ENCODE results near the gene PORCN. TPM values are rescaled to one million over a fixed set of nuclear protein-coding genes. Genes with fewer than 3 reads are reported as not detected.

The PORCN gene
- total RNA-seq (2014; rRNA removed; shearing (Covaris generic)) = 23.1 and 25.4 TPM in 2 replicates

GRCh38 chrX:48508400-48509244, at the start of gene PORCN:
TSS of gene PORCN (plus strand) at chrX:48508992. CDS start at chrX:48509821, 829 bp downstream.
- peak; percentile 76 for DNase-seq (ENCODE audit: low read depth)

DNA sequence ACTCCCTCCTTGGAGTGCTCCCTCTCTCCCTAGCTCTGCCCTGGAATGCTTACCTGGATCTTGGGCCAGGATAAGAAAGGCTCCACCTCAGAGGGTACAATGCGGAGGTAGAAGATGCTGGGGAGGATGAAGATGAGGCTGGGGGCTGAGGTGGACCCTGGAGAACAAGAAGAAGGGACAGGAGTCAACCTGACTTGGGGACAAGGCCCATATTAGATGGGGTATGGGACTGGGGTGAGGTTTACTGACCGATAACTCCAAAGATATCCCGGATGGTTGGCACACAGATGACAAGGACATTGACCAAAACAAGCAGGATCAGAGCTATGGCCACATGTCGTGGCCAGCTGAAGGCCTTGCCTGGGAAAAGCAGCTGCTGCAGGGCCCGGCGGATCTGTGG, 49.3 kb upstream of the PORCN start:
- DNase-seq (ENCODE audit: low read depth) = no peak

- no peak for DNase-seq (ENCODE audit: low read depth)
These were observed 48.8 kb upstream of the PORCN start for GRCh38 chrX:48460031-48460430.

DNA sequence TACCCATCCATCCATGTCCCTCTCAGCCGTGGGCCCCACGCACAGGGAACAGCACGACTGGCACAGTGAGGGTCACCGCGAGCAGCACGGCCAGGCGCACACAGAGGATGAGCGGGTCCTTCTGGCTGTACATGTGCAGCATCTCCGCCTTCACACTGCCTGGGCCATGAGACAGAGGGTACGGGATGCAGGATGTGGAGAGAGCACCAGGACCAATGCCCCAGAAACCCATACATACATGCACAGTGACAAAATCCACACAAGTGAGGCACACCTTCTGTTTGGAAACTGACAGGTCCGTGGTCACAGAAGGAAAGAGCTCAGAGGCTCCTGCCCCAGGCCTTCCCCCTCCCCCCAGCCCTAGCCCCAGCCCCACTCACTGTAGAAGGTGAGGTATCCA, 48.2 kb upstream of the PORCN start:
- DNase-seq (ENCODE audit: low read depth) = no peak

DNA sequence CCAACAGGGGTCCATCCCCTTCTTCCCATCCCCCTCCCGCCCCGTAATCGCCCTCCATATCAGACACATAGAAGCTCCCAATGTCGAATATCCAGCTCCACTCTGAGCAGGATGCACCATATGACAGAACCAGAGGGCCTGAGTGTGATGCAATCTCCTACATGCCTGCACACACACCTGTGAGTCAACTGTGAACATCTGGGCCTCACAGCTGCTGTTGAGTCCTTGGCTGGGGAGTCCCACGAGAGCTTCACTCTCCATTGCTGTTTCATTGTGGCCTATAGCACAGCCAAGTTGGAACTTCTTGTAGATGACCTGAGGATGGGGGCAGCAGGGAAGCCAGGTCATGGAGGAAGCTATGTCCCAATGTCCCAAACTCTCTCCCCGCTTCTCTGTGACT, 47.0 kb upstream of the PORCN start:
- no peak for DNase-seq (ENCODE audit: low read depth)

GRCh38 chrX:48465336-48465933, 43.4 kb upstream of the PORCN start:
- peak; percentile 85 for DNase-seq (ENCODE audit: low read depth)

GRCh38 chrX:48466696-48467095, 42.1 kb upstream of the PORCN start:
- no peak for DNase-seq (ENCODE audit: low read depth)

DNA sequence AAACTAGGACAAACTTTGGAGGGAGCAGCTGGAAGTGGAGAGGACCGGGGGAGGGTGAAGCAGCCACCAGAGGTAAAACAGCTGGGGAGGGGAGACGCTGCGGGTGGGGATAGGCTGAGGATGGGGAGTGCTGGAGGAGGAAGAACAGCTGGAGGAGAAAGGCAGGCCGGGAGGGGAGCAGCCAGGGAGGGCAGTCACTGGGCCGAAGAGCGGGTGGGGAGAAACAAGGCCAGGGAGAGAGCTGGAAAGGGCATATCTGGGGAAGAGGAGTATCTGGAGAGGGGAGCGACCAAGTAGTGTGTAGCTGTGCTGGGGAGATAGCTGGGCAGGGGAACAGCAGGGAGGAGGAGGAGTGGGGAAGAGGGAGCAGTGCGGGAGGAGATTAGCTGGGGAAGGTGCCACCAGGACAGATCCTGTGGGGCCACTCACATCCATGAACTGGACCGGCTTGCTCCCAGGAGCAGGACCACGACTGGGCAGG, 41.5 kb upstream of the PORCN start:
- no peak for DNase-seq (ENCODE audit: low read depth)

GRCh38 chrX:48468247-48468671, 40.5 kb upstream of the PORCN start:
- DNase-seq (ENCODE audit: low read depth) = no peak

DNA sequence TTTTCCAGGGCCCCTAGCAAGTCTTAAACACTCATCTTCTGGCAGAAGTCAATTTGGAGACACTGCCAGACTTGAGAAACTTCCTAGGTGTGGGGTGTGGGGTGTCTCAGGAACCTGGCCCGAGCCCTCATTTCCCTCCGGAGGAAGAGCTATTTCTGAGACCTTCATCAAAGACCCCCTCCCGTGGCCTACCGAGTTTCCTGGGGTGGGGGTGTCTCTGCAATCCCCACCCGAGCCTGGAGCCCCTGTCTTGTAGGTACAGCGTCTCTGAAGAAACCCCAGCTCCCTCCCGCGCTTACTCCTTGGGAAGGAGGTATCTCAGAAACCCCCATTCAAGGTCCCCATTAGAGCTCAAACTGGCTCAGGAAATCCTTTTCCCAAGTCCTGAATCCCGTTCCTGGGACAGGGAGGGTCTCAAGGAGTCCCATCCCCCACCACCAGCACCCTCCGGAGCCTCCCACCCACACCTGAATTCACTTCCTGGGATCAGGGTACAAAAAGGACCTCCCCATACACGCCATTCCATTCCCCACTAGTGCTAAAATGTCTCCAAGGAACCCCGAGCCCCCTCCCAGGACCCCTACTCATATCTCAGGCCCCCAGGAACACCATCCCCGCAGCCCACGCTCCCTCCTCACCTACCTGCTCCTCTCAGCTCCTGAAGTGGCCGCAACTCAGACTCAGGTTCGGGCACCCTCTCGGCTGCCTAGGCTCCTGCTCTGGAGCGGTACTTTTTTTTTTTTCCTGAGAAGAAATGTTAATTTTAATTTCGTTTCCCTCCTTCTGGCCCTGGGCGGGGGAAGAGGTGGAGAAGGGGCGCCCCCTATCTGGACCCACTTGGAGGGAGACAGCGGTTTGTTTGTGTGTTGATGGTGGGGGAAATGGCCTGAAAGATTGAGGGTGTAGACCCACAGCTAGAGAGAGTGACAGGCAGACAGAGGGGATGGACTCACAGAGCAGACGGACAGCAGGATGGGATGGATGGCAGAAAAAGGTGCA, 39.8 kb upstream of the PORCN start:
- no peak for DNase-seq (ENCODE audit: low read depth)

DNA sequence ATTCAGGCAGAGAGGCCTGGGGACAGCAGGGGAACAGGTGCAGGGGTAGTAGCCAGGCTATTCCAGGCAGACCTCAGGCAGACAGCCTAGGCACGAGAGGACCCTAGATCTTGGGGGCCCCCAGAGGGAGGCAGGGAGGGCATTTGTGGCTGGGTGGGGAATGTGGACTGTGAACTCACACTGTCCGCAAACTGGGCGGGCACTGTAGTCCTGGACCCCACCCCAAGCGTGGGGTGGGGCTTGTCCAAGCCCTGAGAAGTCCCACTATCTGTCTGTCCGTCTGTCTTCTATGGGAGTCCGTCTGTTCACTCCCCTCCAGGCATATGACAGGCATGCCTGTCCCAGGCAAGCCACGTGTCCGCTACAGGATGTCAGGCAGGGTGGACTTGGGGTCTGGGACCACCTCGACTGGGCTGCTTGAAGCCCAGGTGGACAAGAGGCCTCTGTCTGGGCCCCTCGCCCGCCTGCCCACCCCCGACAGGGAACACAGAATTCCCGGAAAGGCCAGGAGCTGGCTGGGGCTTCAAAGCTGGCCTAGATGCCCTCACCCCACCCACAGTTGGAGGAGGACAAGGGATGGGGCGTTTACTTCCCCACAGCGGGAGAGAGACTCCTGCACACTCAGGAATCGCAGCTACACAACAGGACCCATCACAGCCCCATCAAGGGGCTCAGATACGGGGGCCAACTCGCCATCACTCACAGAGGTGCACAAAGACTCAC, 38.5 kb upstream of the PORCN start, which contains the start of gene SLC38A5:
SLC38A5 (minus strand) TSS at position 151 of the 723 bp plus-strand sequence. CDS start 2,336 bp downstream, outside the sequence.
- no peak for DNase-seq (ENCODE audit: low read depth)

DNA sequence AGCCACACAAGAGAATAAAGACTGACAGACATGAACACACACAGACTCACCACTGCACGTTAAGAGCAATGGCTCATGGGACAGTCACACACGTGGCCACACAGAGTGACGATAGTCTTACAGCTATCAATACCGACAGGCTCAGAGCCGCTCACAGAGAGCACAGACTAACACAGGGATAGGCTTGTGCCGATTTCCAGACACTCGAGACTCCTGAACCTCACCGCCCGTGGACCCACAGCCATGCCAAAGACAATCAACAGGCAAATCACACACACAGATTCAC, 38.0 kb upstream of the PORCN start:
- DNase-seq (ENCODE audit: low read depth) = no peak

DNA sequence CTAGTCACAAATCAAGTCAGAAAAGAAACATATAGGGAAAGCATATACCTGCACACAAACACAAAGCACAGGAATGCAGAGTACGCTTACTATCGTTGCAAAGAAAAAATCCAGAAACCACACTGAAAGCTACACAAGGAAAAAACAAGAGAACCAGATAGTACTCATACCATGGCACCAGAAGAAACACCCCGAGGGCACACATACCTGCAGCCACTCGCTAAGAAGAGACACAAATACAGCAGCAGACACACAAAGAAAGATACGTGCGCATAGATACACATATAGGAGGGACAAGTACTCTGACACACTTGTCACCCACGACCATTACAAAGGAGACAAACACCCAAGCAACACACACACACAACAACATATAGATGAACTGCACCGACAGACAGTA, 37.3 kb upstream of the PORCN start:
- no peak for DNase-seq (ENCODE audit: low read depth)

- no peak for DNase-seq (ENCODE audit: low read depth)
These were observed 36.6 kb upstream of the PORCN start for GRCh38 chrX:48472225-48472624.

GRCh38 chrX:48472851-48473703, 35.7 kb upstream of the PORCN start:
- no peak for DNase-seq (ENCODE audit: low read depth)

GRCh38 chrX:48473704-48473990, 35.1 kb upstream of the PORCN start:
- DNase-seq (ENCODE audit: low read depth) = no peak

DNA sequence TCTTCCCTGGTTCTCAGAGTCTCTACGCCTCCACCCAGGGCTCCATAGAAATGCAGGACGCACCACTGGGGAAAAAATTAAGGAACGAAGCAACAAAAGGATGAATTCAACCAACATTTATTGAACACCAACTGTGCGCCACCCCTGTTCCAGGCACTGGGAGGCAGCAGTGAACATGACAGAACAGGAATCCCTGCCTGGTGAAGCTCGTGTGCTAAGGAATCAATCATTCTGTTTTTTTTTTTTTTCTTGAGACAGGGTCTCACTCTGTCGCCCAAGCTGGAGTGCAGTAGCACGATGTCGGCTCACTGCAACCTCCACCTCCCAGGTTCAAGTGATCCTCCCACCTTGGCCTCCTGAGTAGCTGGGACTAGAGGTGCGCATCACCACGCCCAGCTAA, 34.7 kb upstream of the PORCN start:
- DNase-seq (ENCODE audit: low read depth) = peak; percentile 25

DNA sequence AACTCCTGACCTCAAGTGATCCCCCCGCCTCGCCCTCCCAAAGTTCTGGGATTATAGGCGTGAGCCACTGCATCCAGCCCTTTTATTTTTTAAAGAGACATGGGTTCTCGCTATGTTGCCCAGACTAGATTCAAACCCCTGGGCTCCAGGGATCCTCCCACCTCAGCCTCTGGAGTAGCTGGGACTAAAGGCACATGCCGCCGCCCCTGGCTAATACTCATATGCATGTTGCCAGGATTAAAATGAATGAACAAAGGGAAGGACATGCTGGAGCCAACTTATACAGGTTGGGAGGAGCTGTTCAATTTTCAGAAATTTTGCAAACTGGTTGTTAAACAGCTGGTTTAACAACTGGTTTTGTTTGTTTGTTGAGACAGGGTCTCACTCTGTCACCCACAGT, 34.2 kb upstream of the PORCN start:
- no peak for DNase-seq (ENCODE audit: low read depth)

DNA sequence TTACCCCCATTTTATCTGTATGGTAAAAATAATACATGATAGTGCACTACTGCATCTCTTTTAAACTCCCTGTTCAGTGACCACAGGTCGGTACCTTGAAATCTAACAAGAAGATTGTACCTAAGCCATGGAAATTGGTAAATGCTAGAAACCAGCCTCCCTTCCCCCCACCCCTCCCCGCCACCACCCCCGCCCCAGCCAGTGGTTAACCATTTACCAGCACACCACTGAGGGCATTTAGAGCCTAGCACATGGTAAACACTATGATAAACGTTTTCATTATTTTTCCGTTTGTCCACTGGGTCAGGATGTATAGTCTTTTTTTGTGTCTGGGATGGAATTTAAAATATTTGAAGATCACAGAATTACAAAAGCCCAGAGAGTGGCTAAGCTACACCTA, 33.5 kb upstream of the PORCN start:
- DNase-seq (ENCODE audit: low read depth) = no peak

GRCh38 chrX:48475774-48476577, 32.8 kb upstream of the PORCN start, which contains the start of gene FTSJ1:
TSS of gene FTSJ1 (plus strand) at chrX:48476199. CDS start at chrX:48478048, 1,849 bp downstream.
- DNase-seq (ENCODE audit: low read depth) = peak; percentile 93

Data from M059J (cell line).